ENCODE measurements around the gene AAGAB.

DNA sequence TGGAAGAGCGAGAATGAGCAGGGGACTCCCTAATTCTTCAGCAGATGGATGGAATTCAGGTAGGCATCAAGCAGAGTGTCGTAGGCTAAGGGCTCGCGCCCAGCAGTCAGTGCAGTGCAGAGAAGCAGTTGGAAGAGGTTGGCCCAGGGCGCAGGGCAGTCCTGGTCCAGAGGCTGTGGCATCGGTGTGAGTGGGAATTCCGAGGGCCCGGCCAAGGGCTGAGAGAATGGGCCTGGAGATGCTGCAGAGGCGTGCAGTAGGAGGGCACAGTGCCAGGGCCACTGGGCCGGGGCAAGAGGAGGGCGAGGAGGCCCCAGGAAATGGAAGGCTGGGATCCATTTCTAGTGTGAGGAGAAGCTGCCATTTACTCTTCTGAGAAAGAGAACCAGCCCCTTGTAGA, 74.4 kb downstream of the AAGAB start:
- TF ChIP-seq, protein P1, sequence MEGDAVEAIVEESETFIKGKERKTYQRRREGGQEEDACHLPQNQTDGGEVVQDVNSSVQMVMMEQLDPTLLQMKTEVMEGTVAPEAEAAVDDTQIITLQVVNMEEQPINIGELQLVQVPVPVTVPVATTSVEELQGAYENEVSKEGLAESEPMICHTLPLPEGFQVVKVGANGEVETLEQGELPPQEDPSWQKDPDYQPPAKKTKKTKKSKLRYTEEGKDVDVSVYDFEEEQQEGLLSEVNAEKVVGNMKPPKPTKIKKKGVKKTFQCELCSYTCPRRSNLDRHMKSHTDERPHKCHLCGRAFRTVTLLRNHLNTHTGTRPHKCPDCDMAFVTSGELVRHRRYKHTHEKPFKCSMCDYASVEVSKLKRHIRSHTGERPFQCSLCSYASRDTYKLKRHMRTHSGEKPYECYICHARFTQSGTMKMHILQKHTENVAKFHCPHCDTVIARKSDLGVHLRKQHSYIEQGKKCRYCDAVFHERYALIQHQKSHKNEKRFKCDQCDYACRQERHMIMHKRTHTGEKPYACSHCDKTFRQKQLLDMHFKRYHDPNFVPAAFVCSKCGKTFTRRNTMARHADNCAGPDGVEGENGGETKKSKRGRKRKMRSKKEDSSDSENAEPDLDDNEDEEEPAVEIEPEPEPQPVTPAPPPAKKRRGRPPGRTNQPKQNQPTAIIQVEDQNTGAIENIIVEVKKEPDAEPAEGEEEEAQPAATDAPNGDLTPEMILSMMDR (IDR thresholded peaks at IDR 0.05) = no peak
- no peak for TF ChIP-seq POLR2A (IDR thresholded peaks at IDR 0.05)
- no peak for TF ChIP-seq EP300 (IDR thresholded peaks at IDR 0.05)
